Tibial nerve (tissue), 4 donors: ENCODE data around the gene TIAL1.

Experiments
- CTCF ChIP-seq, 5 experiments: fragments of 200-600 bp in 3 of 5; fragments of 450-650 bp in 2 of 5; sonication (generic) in 3 of 5; IDR thresholded peaks; one replicate each; pipeline ENCODE4 v1.5.1; 2016 to 2019; ENCODE audit warnings: antibody characterized with exemption in 5 of 5, mild to moderate bottlenecking in 3 of 5, moderate library complexity in 2 of 5
- EP300 ChIP-seq, 2 donors: sonication (generic); formaldehyde crosslinking; IDR thresholded peaks; one replicate each; pipeline ENCODE4 v1.6.1; 2017; ENCODE audit warnings: antibody characterized with exemption in 2 of 2, mild to moderate bottlenecking in 1 of 2

GRCh38 chr10:119567978-119568377, 28.8 kb downstream of the TIAL1 start:
- no peak for TF ChIP-seq CTCF (IDR thresholded peaks at IDR 0.05)
- TF ChIP-seq EP300 (IDR thresholded peaks at IDR 0.05) = no peak
